ENCODE data around the gene PPFIA2.

Gene PPFIA2

DNA sequence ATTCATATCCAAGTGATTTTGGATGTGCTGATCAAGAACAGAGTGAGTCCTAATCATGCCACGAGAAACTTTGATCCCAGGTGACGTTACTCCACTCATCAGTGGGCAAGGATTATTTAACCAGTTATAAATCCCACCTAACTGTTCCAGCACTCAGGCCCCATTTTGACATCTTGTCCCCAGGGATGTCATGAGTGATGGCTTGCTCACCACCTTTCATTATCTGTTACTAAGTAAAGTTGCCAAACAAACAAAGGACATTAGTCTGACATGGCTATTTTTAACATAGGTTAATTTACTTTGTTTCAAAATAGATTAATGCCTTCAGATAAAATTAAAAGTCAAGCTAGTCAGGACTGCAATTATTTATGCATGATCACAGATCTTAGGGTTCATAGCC is 425.3 kb downstream of the PPFIA2 start:
- no peak for DNase-seq

DNA sequence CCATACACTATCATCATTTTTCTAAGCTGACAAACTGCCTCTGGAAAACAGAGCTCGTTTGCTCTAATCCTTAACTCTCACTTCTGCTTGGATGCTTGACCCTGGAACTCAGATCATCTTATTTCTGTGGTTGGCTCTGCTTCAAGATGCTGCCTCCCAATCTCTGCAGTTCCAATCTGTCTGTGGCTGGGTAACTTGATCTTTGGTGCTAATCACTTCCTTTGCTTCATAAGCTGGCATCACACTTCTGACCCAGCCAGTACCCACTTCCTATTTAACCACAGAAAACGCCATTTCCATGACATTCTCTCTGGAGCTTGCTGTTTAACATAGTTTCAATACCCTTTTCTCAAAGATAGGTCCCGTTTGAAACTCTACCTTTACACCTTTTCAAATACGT is 427.1 kb downstream of the PPFIA2 start:
- DNase-seq = no peak

DNA sequence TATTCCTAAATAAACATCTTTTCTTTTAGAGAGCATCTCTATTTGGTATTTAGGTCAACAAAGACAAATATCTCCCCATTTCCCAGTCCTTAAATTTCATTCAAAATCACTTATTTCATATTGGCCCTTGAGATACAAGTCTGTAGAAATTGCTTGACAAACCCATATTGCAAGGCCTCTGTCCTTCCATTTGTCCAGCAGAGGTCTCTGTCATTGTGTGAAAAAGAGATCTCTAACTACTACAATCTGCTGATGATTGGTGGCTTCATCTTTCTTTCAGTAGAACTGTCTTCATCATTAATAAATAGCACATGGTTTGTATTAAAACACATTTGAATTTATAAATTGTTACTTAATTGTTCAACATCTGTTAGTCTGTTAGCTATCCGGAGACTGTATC is 428.7 kb downstream of the PPFIA2 start:
- no peak for DNase-seq

DNA sequence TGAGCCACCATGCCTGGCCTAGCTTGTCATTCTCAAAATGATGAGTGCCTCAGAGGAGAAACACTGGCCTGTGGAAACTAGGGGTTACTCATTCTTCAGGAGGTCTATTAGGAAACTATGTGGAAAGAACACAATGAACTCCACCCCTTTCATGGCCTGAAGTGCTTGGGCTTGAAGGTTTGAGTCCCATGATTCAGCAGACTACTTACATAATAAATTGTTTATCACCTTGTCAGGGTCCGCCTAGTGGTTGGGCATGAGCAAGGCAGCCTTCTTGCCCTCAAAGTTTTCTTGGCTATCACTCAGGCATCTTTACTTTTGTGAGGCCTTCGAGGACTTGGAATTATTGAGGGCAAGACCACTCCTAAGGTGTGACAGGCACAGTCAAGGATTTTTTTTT is 430.1 kb downstream of the PPFIA2 start:
- no peak for DNase-seq

DNA sequence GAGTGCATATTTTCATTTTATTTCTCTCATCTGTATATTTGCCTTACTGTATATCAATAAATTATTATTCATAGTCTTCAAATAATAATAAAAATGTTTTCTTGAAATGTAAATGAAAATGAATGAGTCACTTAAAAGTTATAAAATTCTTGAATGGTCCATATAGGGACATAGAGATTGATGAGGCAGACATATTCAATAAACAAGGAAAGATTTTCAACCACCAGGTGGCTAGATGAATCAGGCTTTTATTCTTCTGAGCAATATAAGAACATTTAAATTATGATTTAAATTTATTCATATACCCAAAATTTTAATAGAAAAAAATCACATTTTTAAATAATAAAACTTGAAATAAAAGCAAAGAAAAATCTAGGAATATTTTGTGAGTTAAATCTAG is 431.7 kb downstream of the PPFIA2 start:
- no peak for DNase-seq

DNA sequence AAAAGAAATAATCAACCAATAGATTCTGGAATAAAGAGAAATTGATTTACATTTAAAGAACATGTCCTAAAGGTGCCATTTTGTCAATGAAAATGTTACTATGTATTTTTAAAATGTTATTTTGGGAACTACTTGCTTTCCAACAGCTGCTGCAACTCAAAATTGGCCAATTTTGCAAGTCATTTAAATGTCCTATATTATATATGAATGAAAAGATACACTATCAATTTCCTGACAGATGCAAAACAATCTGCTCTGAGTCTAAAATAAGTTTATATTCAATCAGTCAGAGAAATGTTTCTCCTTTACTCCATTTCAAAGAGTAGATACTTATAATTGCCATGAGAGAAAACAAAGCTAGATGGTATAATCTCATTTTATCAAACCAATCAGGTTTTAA is 434.1 kb downstream of the PPFIA2 start:
- no peak for DNase-seq

DNA sequence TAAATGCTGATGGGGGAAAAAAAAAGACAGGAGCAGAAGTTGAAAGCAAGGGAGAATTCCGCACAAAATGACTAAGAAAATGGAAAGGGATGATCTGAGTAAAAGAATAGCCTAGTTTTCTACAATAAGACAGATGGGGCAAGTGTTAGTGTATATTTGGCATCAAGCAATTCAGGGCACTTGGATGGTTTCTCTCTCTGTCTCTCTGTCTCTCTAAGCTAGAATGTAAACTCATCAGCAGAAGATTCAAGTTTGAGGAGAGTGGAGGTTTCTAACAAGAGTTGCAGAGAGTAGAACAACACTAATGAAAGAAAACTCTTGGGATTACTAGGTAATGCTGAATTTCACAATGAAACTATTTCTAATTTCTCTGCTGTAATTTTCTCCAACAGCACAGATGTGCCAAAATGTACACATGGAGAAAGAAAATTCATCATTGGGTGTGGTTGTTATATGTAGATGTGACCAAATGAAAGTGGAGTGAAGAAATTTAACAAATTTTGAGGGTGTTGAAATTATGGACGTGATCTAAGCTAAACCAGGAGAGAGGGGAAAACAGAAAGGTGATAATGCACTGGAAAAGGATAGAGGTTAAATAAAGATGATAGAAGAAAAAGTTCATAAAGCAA is 444.1 kb downstream of the PPFIA2 start:
- no peak for DNase-seq

DNA sequence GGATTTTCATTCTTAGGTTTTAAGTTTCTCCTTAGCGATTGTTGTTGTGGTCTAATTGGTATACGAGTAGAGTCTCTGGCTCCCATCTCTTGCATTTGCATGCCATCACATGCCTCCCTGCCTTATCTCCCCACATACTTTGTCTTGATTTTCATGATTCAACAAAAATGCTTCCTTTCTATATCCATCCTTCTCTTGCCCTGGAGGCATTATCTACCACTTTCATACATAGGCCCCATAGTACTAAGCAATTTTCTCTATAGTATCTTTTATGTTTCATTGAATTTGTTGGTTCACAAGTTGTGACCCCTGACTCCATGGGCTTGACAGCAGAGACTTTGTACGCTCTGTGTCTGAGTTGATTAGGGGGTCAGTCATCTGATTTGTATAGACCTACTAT is 455.2 kb downstream of the PPFIA2 start:
- no peak for DNase-seq

DNA sequence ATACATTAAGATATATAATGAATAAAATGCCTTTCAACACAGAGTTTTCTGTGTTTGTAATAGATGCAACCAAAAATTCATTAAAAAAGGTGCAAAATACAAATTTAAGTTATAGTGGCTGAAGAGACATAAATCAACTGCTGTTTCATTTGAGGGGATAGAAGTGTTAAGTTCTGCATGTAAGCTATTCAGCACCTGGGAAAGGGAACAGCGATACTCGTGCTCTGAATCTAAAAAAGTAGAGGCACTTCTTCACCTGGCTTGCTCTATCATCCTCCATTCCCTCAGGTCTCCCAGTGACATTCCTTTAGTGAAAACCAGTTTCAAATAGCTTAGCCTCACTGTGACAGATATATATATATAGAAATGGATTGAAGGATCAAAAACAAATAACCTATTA is 458.7 kb downstream of the PPFIA2 start:
- no peak for DNase-seq

DNA sequence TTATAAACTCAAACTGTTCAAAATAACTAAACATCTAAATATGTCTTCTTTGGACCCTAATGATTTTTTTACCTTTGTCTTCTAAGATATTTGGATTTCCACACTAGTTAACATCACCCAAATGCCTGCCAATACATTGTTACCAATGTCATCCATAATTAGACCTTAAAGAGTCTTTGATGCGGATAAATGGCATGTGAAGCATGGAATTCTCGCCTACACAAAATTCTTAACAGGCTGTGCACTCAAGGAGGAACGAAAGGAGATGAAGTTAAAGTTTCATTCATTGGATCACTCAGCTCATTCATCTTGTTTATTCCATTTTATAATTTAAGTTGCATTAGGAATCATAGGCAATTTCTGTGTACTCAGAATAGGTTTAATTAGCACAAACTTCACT is 461.5 kb downstream of the PPFIA2 start:
- no peak for DNase-seq

DNA sequence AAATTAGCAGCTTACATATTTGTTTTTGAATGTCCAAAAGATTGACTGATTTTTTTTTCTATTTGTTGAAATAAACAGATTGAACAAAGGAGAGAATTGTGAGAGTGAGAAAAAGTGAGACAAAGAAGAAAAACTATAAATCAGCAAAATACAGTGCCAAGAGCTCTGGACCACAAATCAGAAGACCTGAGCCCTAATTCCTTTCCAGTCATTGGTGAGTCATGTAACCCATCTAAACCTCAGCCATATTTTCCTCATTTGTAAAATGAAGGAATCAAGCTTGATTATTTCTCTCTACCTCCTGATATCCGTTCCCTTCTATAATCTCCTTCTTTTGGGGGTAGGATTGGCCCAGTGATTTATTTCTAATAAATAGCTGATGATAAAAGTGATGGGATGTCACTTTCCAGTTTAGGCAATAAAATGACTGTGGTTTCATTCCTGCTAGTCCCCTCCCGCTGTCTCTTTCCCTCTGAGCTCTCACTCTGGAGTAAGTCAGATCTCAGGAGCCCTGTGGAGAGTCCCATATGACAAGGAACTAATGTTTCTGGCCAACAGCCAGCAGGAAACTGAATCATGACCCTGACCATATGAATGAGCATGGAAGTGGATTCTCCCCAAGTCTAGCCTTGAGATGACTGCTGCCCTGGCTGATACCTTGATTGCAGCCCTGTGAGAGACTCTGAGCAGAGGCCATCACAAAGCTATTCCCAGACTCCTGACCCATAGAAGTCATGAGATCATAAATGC is 462.4 kb downstream of the PPFIA2 start:
- DNase-seq = no peak

DNA sequence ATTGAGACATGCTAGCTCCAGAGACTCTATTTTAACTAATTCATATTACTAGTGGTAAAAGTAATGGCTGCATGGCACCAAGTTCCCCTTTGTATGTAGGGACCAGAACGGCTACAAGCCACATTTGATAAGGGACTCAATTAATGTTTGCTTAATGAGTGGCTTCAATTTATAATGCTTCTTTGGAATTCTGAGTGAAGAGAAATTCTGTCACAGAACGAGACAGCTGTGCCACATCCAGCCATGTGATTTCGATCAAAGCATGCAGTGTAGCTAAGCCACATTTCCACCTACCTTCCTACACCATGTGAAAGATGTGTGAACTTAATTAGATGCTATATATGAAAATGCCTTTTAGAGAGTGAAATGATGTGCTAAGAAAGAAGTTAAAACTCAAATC is 463.9 kb downstream of the PPFIA2 start:
- no peak for DNase-seq

DNA sequence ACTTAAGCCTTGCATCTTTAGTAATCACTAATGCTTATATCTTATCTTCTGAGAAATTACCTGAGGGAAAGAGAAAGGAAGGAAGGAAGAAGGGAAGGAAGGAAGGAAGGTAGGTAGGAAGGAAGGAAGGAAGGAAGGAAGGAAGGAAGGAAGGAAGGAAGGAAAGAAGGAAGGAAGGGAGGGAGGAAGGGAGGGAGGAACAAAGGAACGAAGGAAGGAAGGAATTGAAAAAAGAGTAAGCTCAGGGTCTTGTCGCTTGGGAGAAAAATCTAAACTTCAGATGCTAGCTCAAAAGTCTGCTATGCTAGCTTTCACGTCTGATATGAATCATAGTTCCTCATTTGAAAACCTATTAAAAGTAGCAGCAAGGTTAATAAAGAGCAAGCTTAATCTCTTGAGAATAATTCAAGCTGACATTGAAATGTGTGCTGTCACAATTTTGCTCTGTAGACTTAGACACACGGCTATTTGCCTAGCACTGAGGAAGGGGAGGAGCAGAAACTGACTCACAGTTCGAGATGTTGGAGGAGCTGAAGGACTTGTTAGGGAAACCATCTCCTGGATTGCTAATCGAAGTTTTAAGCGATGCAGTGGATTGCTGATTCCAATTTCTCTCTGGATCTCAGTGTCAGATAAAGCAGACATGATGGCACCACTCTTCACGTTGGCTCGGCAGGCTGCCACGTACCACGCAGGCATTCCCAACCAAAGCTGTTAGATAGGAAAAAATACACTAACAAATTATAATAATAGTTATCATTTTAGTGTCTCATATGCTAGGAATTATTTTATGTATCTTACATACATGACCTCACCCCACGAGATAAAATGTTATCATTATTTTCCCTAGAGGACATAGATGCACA is 464.6 kb downstream of the PPFIA2 start:
- no peak for DNase-seq

DNA sequence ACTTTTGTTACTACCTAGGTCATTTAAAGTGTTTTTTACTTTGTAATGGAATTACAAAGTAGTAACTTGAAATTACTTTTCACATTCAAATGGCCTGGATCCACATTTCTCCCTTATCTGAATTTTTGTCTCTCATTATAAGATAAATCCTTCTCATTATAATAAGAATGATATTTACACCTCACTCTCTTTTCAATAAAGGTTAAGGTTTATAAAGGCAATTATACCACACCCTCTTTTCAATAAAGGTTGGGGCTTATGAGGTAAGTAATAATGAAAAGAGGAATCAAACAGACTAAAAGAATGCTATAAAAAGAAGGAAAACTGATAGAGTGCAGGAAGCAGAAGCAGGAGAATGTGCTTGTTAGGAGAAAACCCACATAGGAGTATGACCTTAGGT is 470.5 kb downstream of the PPFIA2 start:
- DNase-seq = no peak

DNA sequence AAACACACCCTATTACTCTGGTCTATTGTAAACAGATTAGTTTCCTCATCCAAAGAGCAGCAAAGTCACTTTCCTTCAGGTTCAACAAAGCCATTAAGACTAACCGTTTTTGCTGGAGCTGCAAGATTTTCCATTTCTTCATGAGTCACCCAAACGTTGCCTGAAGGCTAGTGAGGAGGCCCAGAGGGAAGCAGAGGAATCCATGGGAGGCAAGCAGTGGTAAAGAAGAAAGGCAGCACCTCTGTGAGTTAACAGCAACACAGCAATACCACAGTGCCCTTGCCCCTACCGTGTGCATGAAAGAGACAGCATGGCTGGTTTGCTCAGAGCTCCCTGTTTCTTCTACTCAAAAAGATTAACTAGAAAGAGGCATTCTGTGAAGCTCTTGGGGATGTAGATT is 475.0 kb downstream of the PPFIA2 start:
- DNase-seq = no peak

DNA sequence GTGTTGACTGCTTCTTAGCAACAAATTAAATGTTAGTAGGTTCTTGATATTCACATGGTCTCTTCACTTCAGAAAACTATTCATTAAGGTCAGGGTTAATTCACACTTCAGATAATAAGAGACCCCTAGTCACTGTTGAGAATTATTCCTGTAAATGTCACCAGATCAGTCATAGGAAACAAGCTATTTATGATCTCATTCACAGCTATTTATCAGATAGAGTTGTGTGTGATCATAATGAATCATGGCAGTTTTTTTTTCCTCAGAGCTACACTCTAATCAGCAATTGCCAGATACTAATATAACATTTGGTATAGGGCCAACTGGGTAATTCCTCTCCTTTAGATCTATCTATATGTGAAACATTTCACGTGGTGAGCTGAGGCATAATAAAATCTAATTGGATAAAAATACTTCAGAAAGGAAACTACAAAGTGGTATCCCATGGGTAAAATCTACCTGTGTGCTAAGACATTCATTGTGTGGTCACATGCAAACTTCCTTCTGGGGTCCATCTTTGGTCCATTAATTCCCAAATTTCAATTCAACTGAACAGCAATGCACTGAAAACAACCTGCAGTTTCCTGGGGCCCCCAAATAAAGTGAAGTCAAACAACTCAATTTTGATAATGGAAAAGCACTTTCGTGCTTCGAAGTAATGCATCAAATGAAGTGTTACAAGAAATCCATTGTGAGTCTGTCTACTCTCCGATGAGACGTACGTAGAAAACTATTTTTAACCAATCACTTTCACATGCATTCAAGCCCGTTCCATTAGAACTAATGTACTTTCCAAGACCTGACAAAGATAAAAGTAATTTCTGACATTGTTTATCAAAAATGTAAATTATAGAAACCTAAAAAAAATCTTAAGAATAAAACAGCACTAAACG is 484.3 kb downstream of the PPFIA2 start:
- DNase-seq = no peak

DNA sequence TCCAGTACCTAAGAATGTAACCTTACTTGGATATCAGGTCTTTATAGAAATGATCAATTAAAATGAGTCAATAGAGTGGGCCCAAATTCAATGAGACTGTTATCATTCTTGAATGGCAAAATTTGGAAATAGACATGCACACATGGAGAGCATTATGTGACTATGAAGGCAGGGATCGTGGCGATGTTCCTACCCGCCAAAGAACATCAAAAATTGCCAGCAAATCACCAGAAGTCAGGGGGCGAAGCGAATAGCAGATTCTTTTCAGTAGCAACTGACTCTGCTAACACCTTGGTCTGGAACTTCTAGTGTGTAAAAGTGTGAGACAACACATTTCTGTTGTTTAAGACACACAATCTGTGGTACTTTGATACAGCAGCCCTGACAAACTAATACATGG is 488.8 kb downstream of the PPFIA2 start:
- no peak for DNase-seq

DNA sequence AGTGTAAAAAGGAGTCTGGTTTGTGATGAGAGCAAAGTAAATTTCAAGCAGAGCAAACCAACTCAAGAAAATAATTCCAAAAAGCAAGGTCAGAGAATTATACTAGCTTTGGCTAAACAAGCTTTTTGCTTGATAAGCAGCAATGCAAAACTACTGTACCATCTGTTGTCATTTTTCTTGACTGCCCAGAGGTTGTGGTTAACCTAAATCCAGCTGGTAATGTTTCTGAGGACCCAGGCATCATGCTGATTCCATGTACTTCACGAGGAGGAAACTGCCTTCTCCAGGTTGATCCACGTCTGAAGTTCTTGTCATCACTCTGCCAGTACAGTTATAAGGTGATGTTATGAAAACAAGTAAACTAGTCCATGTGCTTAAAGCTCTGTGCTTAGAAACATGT is 496.1 kb downstream of the PPFIA2 start:
- no peak for DNase-seq

DNA sequence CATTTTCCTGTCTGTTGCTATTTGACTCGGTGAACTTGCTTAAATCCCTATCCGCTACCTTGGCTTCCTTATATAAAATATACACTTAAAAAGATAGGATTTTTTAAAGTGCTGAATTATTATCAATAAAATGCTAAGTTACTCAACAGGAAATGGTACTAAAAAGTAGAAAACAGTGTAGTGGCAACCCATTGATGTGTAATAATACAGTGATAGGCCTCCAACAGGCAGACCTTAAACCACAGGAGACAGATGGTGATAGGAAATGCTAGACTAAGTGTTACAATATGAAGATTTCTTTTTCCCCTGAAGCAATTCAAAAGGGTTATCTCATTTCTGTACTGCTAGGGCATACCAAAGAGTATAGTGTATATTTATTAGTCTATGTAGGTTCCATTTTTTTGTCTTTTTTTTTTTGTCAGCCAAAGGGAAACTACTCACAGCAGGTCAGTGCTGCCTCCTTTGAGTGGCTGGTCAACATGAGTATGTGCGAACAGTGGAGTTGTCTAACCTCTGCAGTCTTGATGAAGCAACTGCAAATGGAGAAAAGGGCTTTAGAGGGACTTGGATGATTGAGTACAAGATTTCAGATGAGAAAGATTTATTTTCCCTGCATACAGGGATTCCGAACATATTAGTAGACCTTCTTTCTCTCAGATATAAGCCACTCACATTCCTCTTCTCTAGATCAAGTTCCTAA is 497.5 kb downstream of the PPFIA2 start:
- DNase-seq = no peak

DNA sequence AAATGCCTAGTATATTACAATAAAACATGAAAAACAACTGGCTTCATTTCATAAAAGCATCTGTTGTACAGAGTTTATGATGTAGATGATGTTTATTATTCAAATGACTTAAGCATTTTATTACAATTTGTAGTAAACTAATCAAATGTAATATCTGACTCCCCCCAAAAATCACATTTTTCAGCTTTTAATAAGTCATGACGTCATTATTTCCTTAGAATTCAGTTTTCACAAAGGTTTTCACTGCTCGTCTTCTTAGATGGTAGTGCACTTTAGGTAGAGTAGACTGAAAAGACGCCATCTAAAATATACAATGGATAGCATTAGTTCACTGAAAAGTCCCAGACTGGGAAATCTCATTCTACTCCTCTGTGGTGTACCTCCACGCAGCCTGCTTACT is 499.8 kb downstream of the PPFIA2 start:
- no peak for DNase-seq

DNA sequence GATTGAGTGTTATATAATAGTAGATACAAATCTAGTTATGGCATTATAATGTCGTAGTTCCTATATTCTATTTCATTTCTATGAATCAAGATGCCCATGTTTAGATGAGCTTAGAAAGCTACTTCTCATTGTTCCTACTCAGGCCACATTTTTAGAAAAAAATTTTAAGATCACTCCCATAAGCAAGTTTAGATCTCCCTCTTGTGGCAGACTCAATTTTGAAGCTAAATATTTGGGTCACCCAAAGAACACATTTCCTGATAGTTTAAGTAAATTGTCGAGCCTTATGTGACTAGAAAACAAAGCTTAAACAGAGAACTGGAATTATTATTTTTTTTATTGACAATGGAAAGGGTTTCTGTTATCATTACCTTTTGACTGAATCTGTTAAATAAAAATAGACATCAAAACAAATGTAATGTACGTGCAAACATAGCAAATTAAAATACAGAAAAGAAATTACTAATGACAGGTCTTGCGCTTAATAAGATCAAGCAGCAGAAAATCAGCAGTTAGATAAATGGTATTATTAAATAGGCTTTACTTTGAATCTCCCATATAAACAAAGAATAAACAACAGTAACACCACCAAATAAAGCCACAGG is 501.1 kb downstream of the PPFIA2 start:
- DNase-seq = peak in 1 of 2 experiments; percentile 53

DNA sequence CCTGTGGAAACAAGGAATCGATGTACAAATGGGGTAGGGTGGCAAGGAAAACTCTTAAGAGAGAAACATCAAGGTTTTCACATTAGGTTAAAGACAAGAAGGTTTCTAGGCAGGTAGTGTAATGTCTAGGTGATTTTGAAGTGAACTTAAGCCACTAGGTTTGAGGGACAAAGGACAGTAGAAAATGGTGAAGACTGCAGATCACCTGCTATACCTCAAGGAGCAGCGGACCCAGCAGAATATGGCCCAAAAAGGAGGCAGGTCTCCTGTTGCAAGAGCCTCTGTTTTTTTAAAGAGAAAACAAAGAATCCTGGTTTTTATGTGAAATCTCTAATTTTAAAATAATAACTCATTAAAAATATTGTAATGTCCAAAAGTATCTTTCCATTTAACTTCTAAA is 503.2 kb downstream of the PPFIA2 start:
- DNase-seq = no peak

Measured in SW 1271 (cell line).